ENCODE results near the gene FOSL2.

- TF ChIP-seq CTCF (conservative IDR thresholded peaks at IDR 0.05; ENCODE audit: low read length) = no peak
- TF ChIP-seq EZH2phosphoT487 (IDR thresholded peaks at IDR 0.05; ENCODE audit: borderline replicate concordance, low read depth, low read length) = no peak
These were observed 43.7 kb upstream of the FOSL2 start for GRCh38 chr2:28348921-28349320.
